Lower leg skin (tissue), 4 donors: ENCODE data around the gene ZIC5. TPM values are rescaled to one million over a fixed set of nuclear protein-coding genes. Genes with fewer than 3 reads are reported as not detected.
"Not testable (repeated sequence)": the region's sequence is repeated elsewhere in the genome, so short reads cannot be mapped to it uniquely, and the experiment has no call there.

Source experiments
- DNase-seq, 2 donors: peaks; one replicate each; pipeline ENCODE4 v3.0.0-alpha.2; 2019; ENCODE audit warnings: low spot score in 2 of 2
- H3K4me3 ChIP-seq: fragments of 200-600 bp; sonication (generic); 2 replicates; pipeline ENCODE4 v1.5.1; 2017; ENCODE audit warnings: mild to moderate bottlenecking, low read depth; ENCODE audit not compliant: poor library complexity, severe bottlenecking
- CTCF ChIP-seq, 3 donors: fragments of 450-650 bp; IDR thresholded peaks; one replicate each; pipeline ENCODE4 v1.5.1; 2016; ENCODE audit warnings: antibody characterized with exemption in 3 of 3, mild to moderate bottlenecking in 3 of 3, moderate library complexity in 2 of 3
- POLR2A ChIP-seq, 2 donors: fragments of 450-650 bp; IDR thresholded peaks; one replicate each; pipeline ENCODE4 v1.6.1; 2016 to 2017; ENCODE audit warnings: antibody characterized with exemption in 2 of 2, mild to moderate bottlenecking in 1 of 2, moderate library complexity in 1 of 2
- whole genome bisulfite sequencing, 2 donors: methylation state at CpG; one replicate each; pipeline ENCODE4 v1.1.5; 2018; 5-methylcytosine and 5-hydroxymethylcytosine counted together
- intact Hi-C: fragments of 100-400 bp; cut with DNase I; formaldehyde crosslinking; loops from one replicate; pipeline ENCODE4 v1.15.0; 2023; ENCODE audit warnings: low total_unique reads
- total RNA-seq, 4 donors: library from RNA; depleted of rRNA; stranded (reverse); fragments of >200 nt; gene quantifications; one replicate each; pipeline ENCODE4 v1.1.0, GENCODE V29; 2016

The ZIC5 gene
- total RNA-seq, 4 donors from 2014 or later = not detected

- intact Hi-C loops = no loop called here
- DNase-seq = no peak
- 76 to 79% methylated on average over 10 of the region's 10 CpGs for WGBS, 2 donors
- no peak for TF ChIP-seq POLR2A (IDR thresholded peaks at IDR 0.05)
- TF ChIP-seq CTCF (IDR thresholded peaks at IDR 0.05) = no peak
- no peak overlapping the region for H3K4me3 ChIP-seq
Observed at GRCh38 chr13:99948907-99949678, 22.5 kb downstream of the ZIC5 start.

- no peak overlapping the region for H3K4me3 ChIP-seq
- TF ChIP-seq POLR2A (IDR thresholded peaks at IDR 0.05) = no peak
- no peak for TF ChIP-seq CTCF (IDR thresholded peaks at IDR 0.05)
- no peak for DNase-seq
- WGBS, 2 donors = 76 to 81% methylated on average over 4 of the region's 4 CpGs
- intact Hi-C loops = no loop called here
Observed at GRCh38 chr13:99948411-99948810, 23.2 kb downstream of the ZIC5 start.

- DNase-seq = no peak
- intact Hi-C loops = no loop called here
- 64 to 75% methylated on average over 2 of the region's 2 CpGs for WGBS, 2 donors
- no peak for TF ChIP-seq CTCF (IDR thresholded peaks at IDR 0.05)
- no peak for TF ChIP-seq POLR2A (IDR thresholded peaks at IDR 0.05)
- H3K4me3 ChIP-seq = no peak overlapping the region
Observed at GRCh38 chr13:99947666-99948065, 23.9 kb downstream of the ZIC5 start.

- H3K4me3 ChIP-seq, DNase-seq, intact Hi-C loops: not testable (repeated sequence)
- 91 to 98% methylated on average over 2 of the region's 2 CpGs for WGBS, 2 donors
Observed at GRCh38 chr13:99945515-99945914, 26.1 kb downstream of the ZIC5 start.

GRCh38 chr13:99944606-99945005 is 27.0 kb downstream of the ZIC5 start:
- no peak for DNase-seq
- H3K4me3 ChIP-seq = no peak overlapping the region
- WGBS, 2 donors = 83 to 84% methylated on average over 6 of the region's 6 CpGs
- intact Hi-C loops = no loop called here
- TF ChIP-seq CTCF (IDR thresholded peaks at IDR 0.05) = no peak
- no peak for TF ChIP-seq POLR2A (IDR thresholded peaks at IDR 0.05)

- no peak for DNase-seq
- 58 to 61% methylated on average over 7 of the region's 7 CpGs for WGBS, 2 donors
- intact Hi-C loops = no loop called here
- H3K4me3 ChIP-seq = no peak overlapping the region
- TF ChIP-seq CTCF (IDR thresholded peaks at IDR 0.05) (no peak), POLR2A (IDR thresholded peaks at IDR 0.05) (no peak)
Observed at GRCh38 chr13:99944102-99944501, 27.5 kb downstream of the ZIC5 start.
